ENCODE data around the gene KIR3DL1.
"Not testable (repeated sequence)": the region's sequence is repeated elsewhere in the genome, so short reads cannot be mapped to it uniquely, and the experiment has no call there.

DNA sequence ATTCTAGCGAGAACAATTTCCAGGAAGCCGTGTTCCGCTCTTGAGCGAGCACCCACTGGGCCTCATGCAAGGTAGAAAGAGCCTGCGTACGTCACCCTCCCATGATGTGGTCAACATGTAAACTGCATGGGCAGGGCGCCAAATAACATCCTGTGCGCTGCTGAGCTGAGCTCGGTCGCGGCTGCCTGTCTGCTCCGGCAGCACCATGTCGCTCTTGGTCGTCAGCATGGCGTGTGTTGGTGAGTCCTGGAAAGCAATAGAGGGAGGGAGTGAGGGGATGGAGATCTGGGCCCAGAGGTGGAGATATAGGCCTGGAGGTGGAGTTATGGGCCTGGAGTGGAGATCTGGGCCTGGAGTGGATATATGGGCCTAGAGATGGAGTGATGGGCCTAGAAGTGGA lies 46.6 kb upstream of the KIR3DL1 start, which contains the start of gene KIR2DL1:
- TF ChIP-seq, protein P1, sequence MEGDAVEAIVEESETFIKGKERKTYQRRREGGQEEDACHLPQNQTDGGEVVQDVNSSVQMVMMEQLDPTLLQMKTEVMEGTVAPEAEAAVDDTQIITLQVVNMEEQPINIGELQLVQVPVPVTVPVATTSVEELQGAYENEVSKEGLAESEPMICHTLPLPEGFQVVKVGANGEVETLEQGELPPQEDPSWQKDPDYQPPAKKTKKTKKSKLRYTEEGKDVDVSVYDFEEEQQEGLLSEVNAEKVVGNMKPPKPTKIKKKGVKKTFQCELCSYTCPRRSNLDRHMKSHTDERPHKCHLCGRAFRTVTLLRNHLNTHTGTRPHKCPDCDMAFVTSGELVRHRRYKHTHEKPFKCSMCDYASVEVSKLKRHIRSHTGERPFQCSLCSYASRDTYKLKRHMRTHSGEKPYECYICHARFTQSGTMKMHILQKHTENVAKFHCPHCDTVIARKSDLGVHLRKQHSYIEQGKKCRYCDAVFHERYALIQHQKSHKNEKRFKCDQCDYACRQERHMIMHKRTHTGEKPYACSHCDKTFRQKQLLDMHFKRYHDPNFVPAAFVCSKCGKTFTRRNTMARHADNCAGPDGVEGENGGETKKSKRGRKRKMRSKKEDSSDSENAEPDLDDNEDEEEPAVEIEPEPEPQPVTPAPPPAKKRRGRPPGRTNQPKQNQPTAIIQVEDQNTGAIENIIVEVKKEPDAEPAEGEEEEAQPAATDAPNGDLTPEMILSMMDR (IDR thresholded peaks at IDR 0.05; ENCODE audit: insufficient read depth, low read length, poor library complexity, severe bottlenecking) = not testable (repeated sequence)
- TF ChIP-seq EZH2phosphoT487 (conservative IDR thresholded peaks at IDR 0.05; ENCODE audit: low read length) = not testable (repeated sequence)
